ENCODE results near the gene PRDX5. TPM values are rescaled to one million over a fixed set of nuclear protein-coding genes. Genes with fewer than 3 reads are reported as not detected.

Gene PRDX5
- total RNA-seq, 3 donors from 2014 or later = 159 to 512 (median 353) TPM

DNA sequence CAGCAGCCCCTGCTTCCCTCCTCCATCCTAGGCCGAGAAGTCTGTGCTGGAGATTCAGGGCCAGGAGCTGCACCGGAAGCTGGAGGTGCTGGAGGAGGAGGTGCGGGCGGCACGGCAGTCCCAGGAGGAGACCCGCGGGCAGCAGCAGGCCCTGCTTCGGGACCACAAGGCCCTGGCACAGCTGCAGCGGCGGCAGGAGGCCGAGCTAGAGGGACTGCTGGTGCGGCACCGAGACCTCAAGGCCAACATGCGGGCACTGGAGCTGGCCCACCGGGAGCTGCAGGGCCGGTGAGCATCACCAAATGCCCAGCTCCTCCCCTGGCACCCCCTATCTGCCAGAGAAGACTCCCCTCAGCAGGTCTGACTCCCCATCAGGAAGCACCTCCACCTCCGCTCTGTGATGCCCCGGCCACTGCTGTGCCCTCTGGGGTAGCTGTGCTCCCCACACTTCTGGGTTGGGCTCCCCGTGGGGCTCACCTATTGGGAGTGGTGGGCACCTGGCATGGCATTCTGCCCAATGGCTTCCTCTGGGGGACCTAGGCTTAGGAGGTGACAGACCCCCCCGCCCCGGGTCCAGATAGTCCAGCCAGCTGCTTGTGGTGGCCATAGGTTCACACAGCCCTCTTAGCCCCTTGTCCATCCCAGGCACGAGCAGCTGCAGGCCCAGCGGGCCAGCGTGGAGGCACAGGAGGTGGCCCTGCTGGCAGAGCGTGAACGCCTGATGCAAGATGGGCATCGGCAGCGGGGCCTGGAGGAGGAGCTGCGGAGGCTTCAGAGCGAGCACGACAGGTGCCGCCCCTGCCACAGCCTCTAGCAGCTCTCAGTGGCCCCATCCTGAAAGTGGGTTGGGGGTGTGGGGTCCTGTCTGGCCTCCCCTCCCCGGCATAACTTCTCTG, 34.4 kb downstream of the PRDX5 start:
- no peaks in the 10 kb centered on the region for H3K9me3 ChIP-seq
- no peaks in the 10 kb centered on the region for H3K36me3 ChIP-seq (ENCODE audit: low read depth)
- no peaks in the 10 kb centered on the region for H3K4me1 ChIP-seq (ENCODE audit: low read depth)
- intact Hi-C loops (cut with DNase I, micrococcal nuclease) = no loop called here
- TF ChIP-seq, protein P1, sequence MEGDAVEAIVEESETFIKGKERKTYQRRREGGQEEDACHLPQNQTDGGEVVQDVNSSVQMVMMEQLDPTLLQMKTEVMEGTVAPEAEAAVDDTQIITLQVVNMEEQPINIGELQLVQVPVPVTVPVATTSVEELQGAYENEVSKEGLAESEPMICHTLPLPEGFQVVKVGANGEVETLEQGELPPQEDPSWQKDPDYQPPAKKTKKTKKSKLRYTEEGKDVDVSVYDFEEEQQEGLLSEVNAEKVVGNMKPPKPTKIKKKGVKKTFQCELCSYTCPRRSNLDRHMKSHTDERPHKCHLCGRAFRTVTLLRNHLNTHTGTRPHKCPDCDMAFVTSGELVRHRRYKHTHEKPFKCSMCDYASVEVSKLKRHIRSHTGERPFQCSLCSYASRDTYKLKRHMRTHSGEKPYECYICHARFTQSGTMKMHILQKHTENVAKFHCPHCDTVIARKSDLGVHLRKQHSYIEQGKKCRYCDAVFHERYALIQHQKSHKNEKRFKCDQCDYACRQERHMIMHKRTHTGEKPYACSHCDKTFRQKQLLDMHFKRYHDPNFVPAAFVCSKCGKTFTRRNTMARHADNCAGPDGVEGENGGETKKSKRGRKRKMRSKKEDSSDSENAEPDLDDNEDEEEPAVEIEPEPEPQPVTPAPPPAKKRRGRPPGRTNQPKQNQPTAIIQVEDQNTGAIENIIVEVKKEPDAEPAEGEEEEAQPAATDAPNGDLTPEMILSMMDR (IDR thresholded peaks at IDR 0.05) = no peak
- ATAC-seq (no peak), DNase-seq (peak in 2 of 3 donors; percentile 7 to 27)
- H3K4me3 ChIP-seq = no peak overlapping the region

DNA sequence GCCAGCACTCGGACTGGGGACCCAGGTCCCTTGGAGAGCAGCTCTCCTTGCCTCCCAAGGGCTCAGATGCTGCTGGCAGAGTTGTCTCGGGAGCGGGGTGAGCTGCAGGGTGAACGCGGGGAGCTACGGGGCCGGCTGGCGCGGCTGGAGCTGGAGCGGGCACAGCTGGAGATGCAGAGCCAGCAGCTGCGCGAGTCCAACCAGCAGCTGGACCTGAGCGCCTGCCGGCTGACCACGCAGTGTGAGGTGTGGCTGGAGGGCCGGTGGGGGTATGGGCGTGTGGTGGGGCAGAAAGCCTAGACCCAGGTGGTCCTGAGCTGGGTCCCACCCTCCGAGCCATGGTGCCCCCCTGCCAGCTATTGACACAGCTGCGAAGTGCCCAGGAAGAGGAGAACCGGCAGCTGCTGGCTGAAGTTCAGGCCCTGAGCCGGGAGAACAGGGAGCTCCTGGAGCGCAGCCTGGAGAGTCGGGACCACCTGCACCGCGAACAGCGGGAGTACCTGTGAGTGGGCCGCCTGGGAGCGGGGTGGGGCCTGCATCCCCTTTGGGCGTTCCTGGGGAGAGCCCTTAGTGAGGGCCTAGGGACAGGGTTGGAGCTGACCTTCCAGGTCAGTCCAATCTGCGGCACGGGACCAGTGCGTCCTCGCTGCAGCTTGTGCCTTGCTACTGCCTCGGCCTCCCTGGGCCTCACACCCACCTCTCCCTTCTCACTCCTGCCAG, 35.2 kb downstream of the PRDX5 start:
- DNase-seq (peak in 1 of 3 donors; percentile 30), ATAC-seq (no peak)
- no peaks in the 10 kb centered on the region for H3K9me3 ChIP-seq
- no peak overlapping the region for H3K4me3 ChIP-seq
- H3K36me3 ChIP-seq (ENCODE audit: low read depth) = no peaks in the 10 kb centered on the region
- peaks cover 5% of the 10 kb centered on the region for H3K4me1 ChIP-seq (ENCODE audit: low read depth)
- TF ChIP-seq, protein P1 (IDR thresholded peaks at IDR 0.05) = no peak
- intact Hi-C loops (cut with DNase I, micrococcal nuclease) = no loop called here

DNA sequence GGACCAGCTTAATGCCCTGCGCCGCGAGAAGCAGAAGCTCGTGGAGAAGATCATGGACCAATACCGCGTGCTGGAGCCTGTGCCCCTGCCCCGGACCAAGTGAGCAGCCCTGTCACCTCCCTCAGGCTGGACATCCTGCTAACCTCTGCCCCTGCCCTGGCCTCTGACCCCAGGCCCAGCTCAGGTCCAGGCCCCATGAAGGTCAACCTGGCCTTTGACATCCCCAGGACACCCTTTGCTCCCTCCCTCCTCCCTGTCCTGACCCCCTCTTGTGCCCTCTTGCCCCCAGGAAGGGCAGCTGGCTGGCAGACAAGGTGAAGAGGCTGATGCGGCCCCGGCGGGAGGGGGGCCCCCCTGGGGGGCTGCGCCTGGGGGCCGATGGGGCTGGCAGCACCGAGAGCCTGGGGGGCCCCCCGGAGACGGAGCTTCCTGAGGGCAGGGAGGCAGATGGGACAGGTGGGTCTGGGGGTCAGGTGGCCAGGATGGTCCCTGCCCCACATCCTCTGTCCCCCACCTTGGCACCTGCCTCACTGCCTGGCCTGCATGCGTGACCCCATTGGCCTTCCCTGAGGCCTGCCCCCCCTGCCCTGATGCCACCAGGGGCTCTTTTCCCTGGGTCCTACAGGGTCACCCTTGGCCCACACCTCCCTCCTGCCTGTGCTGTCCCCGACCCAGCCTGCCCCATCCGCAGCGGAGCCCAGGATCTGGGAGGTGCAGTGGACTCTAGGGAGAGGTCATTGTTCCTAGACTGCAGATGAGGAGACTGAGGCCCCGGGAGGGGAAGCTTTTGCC, 36.0 kb downstream of the PRDX5 start:
- intact Hi-C loops (cut with DNase I, micrococcal nuclease) = no loop called here
- Histone ChIP-seq H3K4me3 (no peak overlapping the region), H3K9me3 (no peaks in the 10 kb centered on the region), H3K36me3 (ENCODE audit: low read depth) (no peaks in the 10 kb centered on the region), H3K4me1 (ENCODE audit: low read depth) (peaks cover 11% of the 10 kb centered on the region)
- DNase-seq (peak in 1 of 3 donors; percentile 37), ATAC-seq (no peak)
- TF ChIP-seq, protein P1 (IDR thresholded peaks at IDR 0.05) = no peak

DNA sequence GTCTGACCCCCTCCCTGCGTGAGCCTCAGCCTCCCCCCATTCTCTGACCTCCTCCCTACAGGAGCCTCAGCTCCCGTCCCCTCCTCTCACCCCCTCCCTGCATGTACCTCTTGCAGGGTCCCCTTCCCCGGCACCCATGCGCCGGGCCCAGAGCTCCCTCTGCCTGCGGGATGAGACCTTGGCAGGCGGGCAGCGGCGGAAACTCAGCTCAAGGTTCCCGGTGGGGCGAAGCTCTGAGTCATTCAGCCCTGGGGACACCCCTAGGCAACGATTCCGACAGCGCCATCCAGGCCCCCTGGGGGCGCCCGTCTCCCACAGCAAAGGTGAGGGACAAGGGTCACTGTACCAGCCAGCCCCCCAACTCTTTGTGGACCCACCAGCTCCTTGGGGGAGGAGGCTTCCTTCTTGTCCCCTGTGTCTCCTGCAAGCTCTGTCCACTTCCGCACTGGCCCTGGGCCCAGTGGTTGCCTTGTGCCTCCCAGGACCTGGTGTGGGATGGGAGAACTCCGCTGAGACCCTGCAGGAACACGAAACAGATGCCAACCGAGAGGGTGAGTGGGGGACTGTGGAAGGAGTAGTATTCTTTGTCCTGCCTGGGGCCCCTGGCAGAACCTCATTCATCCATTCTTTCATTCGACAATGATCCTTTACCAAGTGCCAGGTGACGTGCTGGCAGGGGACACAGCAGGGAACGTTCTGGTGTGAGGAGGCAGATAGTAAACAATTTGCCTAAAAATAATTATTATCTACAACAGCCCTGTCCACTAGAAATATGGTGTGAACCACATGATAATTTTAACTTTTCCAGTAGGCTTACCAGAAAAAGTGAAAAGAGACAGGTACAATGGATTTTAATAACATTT, 37.4 kb downstream of the PRDX5 start:
- peaks cover 17% of the 10 kb centered on the region for H3K4me1 ChIP-seq (ENCODE audit: low read depth)
- H3K4me3 ChIP-seq = no peak overlapping the region
- DNase-seq = peak; percentile 83 to 88 (median 87)
- intact Hi-C loops (cut with DNase I, micrococcal nuclease) = no loop called here
- no peaks in the 10 kb centered on the region for H3K9me3 ChIP-seq
- ATAC-seq = peak; percentile 73
- TF ChIP-seq, protein P1 (IDR thresholded peaks at IDR 0.05) = peak; percentile 41
- H3K36me3 ChIP-seq (ENCODE audit: low read depth) = no peaks in the 10 kb centered on the region
